Tibial nerve (tissue), 4 donors: ENCODE data around the gene MTFR1L. TPM values are rescaled to one million over a fixed set of nuclear protein-coding genes. Genes with fewer than 3 reads are reported as not detected.

Experiments used
- DNase-seq, 2 donors: peaks; one replicate each; pipeline ENCODE4 v3.0.0-alpha.2; 2019; ENCODE audit warnings: low spot score in 2 of 2
- H3K27ac ChIP-seq, 4 donors: fragments of 200-600 bp; sonication (generic) in 3 of 4; one replicate each; pipeline ENCODE4 v1.5.1; 2017 to 2019; ENCODE audit warnings: mild to moderate bottlenecking in 1 of 4
- H3K27me3 ChIP-seq, 2 donors: fragments of 200-600 bp; sonication (generic) in 1 of 2; one replicate each; pipeline versions ENCODE4 v1.5.1 to v1.6.0; 2017 to 2019
- H3K36me3 ChIP-seq, 3 donors: fragments of 200-600 bp; sonication (generic); one replicate each; pipeline ENCODE4 v1.5.1; 2018 to 2019
- H3K4me1 ChIP-seq, 4 donors: fragments of 200-600 bp; sonication (generic) in 3 of 4; one replicate each; pipeline ENCODE4 v1.5.1; 2017 to 2019
- H3K4me3 ChIP-seq, 4 donors: fragments of 200-600 bp; sonication (generic) in 3 of 4; one replicate each; pipeline ENCODE4 v1.5.1; 2017 to 2019; ENCODE audit warnings: mild to moderate bottlenecking in 1 of 4, moderate library complexity in 1 of 4
- H3K9me3 ChIP-seq, 4 donors: fragments of 200-600 bp; sonication (generic) in 3 of 4; one replicate each; pipeline ENCODE4 v1.5.1; 2017 to 2019
- EP300 ChIP-seq, 2 donors: sonication (generic); formaldehyde crosslinking; IDR thresholded peaks; one replicate each; pipeline ENCODE4 v1.6.1; 2017; ENCODE audit warnings: antibody characterized with exemption in 2 of 2, mild to moderate bottlenecking in 1 of 2
- POLR2A ChIP-seq, 2 donors: fragments of 450-650 bp; IDR thresholded peaks; one replicate each; pipeline ENCODE4 v1.6.1; 2017; ENCODE audit warnings: antibody characterized with exemption in 2 of 2, mild to moderate bottlenecking in 2 of 2, moderate library complexity in 2 of 2
- WGBS, 2 donors: methylation state at CpG; one replicate each; pipeline ENCODE4 v1.1.5; 2018; 5-methylcytosine and 5-hydroxymethylcytosine counted together
- total RNA-seq, 4 donors: library from RNA; depleted of rRNA; stranded (reverse); fragments of >200 nt; gene quantifications; one replicate each; pipeline ENCODE4 v1.1.0, GENCODE V29; 2016
- TF ChIP-seq, protein P1 (sequence below), 5 experiments: fragments of 200-600 bp in 3 of 5; fragments of 450-650 bp in 2 of 5; sonication (generic) in 3 of 5; IDR thresholded peaks; one replicate each; pipeline ENCODE4 v1.5.1; 2016 to 2019; ENCODE audit warnings: antibody characterized with exemption in 5 of 5, mild to moderate bottlenecking in 3 of 5, moderate library complexity in 2 of 5

The MTFR1L gene
- total RNA-seq, 4 donors from 2014 or later: 65.7 to 99.4 (median 77.2) TPM

DNA sequence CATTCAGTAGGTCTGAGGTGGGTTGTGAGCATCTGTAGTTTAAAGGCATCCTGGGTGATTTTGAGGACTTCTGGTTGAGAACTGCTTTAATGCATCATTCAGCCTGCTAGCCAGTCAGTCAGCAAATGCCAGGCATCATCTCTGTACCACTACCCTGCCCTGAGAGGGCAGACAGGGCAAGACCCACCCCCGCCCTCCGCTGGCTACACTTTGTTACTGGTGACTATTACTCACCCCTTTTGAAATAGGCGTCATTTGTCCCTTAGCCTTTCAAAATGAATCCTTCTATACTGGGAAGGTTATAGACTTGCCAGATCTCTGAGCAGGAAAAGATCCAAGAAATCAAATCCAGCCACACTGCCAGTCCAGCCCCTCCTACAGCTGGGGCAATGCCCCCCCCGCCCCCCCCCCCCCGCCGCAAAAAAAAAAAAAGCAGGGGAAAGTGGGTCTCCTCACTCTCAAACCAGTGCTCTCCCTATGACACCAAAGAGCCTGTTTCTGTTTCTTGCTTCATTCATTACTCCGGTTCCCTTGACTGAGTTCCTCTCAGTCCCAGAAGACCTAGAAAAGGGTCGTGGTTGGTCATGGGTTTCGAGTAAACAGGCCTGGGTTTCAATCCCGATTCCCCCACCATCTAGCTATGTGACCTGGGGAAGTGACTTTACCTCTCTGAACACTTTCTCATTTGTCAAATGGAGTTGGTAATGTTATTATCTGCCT is 15.3 kb upstream of the MTFR1L start:
- Histone ChIP-seq H3K4me3 (no peak overlapping the region), H3K9me3 (no peaks in the 10 kb centered on the region), H3K4me1 (peaks cover 0 to 89% (median 48%) of the 10 kb centered on the region in 4 donors), H3K36me3 (peaks cover 0 to 30% (median 0%) of the 10 kb centered on the region in 3 donors), H3K27ac (peak overlapping the region in 2 of 4 donors; percentile 84 to 89), H3K27me3 (no peaks in the 10 kb centered on the region)
- DNase-seq: no peak
- WGBS, 2 donors: 48 to 51% methylated on average over 10 of the region's 10 CpGs
- no peak for TF ChIP-seq EP300 (IDR thresholded peaks at IDR 0.05)
- TF ChIP-seq POLR2A (IDR thresholded peaks at IDR 0.05): no peak

DNA sequence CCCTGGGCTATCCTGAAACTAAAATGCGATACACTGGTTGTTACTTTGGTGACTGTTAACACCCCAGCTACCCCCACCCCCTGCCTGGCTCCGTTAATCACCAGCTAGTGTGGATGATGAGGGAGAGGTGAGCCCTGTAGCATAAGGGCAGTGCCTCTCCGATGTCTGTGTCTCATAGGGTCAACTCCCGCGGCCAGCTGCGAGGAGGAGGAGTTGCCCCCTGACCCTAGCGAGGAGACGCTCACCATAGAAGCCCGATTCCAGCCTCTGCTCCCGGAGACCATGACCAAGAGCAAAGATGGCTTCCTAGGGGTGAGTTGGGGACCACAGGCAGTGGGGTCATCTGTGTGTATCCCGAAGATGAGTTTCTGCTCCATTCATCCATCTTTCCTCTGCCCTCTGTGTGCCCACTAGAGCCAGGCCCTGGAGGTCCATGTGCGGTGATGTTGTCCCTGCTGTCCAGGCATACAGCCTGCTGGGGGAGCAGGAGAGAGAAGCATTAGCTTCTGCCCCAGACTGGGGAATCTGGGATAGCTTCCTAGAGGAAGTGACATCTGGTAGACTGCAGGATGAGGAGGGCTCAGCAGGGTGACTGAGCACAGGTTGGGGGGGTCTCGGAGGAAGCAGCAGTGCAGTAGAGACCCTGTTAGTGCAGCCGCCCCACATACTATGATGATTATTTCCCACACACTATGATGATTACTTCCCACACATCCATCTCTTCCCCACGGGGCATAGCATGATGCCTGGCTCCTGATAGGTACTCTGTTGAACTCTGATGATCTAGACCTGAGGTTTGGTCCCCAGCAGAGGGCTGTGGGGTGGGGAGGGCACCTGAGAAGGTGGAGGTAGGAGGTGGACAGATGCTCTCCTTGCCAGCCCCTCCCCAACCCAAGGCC is 14.5 kb upstream of the MTFR1L start:
- no peak for DNase-seq
- TF ChIP-seq EP300 (IDR thresholded peaks at IDR 0.05) (no peak), POLR2A (IDR thresholded peaks at IDR 0.05) (no peak)
- TF ChIP-seq, protein P1, sequence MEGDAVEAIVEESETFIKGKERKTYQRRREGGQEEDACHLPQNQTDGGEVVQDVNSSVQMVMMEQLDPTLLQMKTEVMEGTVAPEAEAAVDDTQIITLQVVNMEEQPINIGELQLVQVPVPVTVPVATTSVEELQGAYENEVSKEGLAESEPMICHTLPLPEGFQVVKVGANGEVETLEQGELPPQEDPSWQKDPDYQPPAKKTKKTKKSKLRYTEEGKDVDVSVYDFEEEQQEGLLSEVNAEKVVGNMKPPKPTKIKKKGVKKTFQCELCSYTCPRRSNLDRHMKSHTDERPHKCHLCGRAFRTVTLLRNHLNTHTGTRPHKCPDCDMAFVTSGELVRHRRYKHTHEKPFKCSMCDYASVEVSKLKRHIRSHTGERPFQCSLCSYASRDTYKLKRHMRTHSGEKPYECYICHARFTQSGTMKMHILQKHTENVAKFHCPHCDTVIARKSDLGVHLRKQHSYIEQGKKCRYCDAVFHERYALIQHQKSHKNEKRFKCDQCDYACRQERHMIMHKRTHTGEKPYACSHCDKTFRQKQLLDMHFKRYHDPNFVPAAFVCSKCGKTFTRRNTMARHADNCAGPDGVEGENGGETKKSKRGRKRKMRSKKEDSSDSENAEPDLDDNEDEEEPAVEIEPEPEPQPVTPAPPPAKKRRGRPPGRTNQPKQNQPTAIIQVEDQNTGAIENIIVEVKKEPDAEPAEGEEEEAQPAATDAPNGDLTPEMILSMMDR (IDR thresholded peaks at IDR 0.05): no peak
- Histone ChIP-seq H3K4me1 (peaks cover 0 to 90% (median 50%) of the 10 kb centered on the region in 4 donors), H3K27me3 (no peaks in the 10 kb centered on the region), H3K4me3 (no peak overlapping the region), H3K36me3 (peaks cover 0 to 38% (median 0%) of the 10 kb centered on the region in 3 donors), H3K9me3 (no peaks in the 10 kb centered on the region), H3K27ac (peak overlapping the region; percentile 4 to 89 (median 64))
- WGBS, 2 donors: 51 to 57% methylated on average over 15 of the region's 15 CpGs

DNA sequence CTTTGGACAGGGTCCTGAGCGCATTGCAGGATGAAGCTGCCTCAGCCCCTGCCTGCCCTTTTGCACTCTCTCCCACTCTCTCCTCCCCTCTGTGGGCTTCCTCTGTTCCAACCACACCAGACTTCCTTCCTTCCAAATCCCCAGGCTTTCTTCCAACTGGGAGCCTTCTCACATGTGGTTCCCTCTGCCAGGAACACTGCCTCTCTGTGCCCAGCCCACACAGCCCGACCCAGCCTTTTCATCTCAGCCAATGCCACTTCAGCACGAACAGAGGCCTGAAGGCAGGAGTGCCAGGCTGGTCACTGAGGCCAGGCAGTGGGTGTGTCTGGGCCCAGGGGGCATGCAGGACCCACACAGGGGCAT is 13.9 kb upstream of the MTFR1L start:
- peaks cover 0 to 43% (median 0%) of the 10 kb centered on the region in 3 donors for H3K36me3 ChIP-seq
- TF ChIP-seq POLR2A (IDR thresholded peaks at IDR 0.05) (no peak), EP300 (IDR thresholded peaks at IDR 0.05) (peak in 1 of 2 donors; percentile 59)

DNA sequence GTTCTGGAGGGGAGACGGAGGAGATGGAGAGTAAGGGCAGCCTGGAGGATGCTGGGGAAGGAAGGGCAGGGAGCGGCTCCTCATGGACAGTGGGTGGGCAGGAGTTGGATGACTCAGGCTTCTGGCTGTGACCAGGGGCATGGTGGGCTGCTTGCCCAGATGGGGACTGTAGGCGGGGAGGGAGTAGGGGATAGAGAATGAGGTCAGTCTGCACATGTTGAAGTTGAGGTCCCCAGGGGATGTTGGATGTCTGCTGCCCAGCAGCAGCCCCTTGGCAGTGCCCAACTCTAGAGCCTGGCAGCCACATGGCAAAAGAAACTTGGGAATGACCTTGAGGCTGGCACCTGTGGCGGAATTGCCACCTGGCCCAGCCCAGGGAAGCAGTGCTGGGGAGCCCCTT is 13.3 kb upstream of the MTFR1L start:
- peaks cover 0 to 93% (median 50%) of the 10 kb centered on the region in 4 donors for H3K4me1 ChIP-seq
- 37 to 59% methylated on average over 4 of the region's 4 CpGs for WGBS, 2 donors
- H3K27me3 ChIP-seq: no peaks in the 10 kb centered on the region

More for the DNA sequence above, 13.9 kb upstream of the MTFR1L start:
- H3K4me1 ChIP-seq: peaks cover 0 to 93% (median 53%) of the 10 kb centered on the region in 4 donors
- no peak for DNase-seq
- H3K27me3 ChIP-seq: no peaks in the 10 kb centered on the region
- peak overlapping the region; percentile 4 to 89 (median 64) for H3K27ac ChIP-seq
- H3K9me3 ChIP-seq: no peaks in the 10 kb centered on the region
- no peak overlapping the region for H3K4me3 ChIP-seq
- 20 to 22% methylated on average over 3 of the region's 3 CpGs for WGBS, 2 donors

DNA sequence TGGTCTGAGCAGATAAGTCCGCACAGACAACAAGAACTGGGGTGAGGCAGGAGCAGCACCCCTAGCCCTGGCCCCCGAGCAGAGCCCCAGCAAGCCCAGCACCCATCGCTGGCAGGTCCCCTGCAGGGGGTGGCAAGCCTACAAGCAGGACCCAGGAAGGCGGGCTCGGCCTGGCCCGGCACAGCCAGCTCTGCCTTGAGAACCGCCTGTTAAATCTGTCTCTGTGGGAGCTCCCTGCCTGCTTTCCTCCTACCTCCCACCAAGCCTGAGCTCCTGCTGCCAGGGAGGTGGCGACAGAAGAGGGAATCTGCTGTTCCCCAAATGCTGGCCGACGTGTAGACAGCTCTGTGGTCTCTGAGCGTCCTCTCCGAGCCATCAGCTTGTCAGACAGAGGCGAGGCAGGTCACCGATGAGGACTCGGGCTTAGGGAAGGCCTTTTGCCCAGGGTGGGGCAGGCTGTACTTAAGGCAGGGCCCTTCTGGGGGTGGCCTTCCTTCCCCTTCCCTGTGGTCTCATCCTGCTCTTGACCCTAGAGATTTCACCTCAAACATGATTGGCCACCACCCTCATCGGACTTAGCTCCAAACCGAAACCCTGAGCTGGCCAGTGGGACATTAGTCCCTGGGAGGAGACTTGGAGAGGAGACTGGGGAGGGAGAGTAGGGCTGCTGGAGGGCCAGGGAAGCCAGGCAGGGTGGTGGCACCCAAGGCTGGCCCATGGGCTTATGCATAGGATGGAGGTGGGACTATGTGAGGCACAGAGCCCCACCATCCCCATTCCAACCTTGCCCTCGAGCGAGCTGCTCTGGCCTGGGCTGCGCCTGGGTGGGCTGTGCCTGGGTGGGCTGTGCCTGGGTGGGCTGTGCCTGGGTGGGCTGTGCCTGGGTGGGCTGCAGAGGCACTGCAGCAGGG is 12.0 kb upstream of the MTFR1L start:
- Histone ChIP-seq H3K4me3 (no peak overlapping the region), H3K27me3 (no peaks in the 10 kb centered on the region), H3K4me1 (peaks cover 0 to 81% (median 47%) of the 10 kb centered on the region in 4 donors), H3K9me3 (no peaks in the 10 kb centered on the region), H3K27ac (peak overlapping the region in 3 of 4 donors; percentile 14 to 89 (median 84)), H3K36me3 (peaks cover 0 to 60% (median 0%) of the 10 kb centered on the region in 3 donors)
- TF ChIP-seq, protein P1 (IDR thresholded peaks at IDR 0.05): no peak
- TF ChIP-seq EP300 (IDR thresholded peaks at IDR 0.05) (no peak), POLR2A (IDR thresholded peaks at IDR 0.05) (no peak)
- DNase-seq: no peak
- WGBS, 2 donors: 69 to 82% methylated on average over 17 to 20 of the region's 20 CpGs

More for the DNA sequence above, 13.3 kb upstream of the MTFR1L start:
- no peaks in the 10 kb centered on the region for H3K9me3 ChIP-seq
- no peak for DNase-seq
- no peak for TF ChIP-seq EP300 (IDR thresholded peaks at IDR 0.05)
- TF ChIP-seq, protein P1 (IDR thresholded peaks at IDR 0.05): no peak
- TF ChIP-seq POLR2A (IDR thresholded peaks at IDR 0.05): no peak
- H3K4me3 ChIP-seq: peak overlapping the region in 1 of 4 donors; percentile 6
- H3K36me3 ChIP-seq: peaks cover 0 to 49% (median 0%) of the 10 kb centered on the region in 3 donors
- peak overlapping the region in 3 of 4 donors; percentile 44 to 89 (median 84) for H3K27ac ChIP-seq
